Activated naive CD8-positive, alpha-beta T cell treated with anti-CD3 and anti-CD28 coated beads, Interleukin-2, amount 50 U/mL, for 16 hours (primary cell): ENCODE data around the gene C3orf49.

Source experiments
- DNase-seq: peaks from one replicate; pipeline ENCODE4 v3.0.0-alpha.2; 2020; ENCODE audit warnings: low read depth, low spot score

The C3orf49 gene

DNA sequence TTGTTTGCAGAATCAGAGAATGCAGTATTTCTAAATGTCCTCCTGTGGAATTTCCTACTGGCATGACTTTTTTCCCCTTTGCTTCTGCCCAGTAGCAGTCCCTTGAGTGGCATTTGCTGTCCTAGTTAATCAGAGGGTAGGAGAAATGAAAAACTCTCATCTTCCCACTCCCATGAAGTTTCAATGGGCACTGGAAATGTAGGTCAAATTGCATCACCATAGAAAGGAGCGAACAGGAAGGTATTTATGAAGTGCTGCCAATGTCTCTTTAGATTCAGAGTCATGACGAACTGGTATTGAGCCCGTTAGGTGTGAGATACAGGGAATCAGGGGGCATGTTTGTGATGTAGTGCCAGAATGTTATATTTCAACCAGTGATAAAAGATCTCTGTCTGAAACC lies 67.8 kb downstream of the C3orf49 start:
- no peak for DNase-seq

GRCh38 chr3:63891518-63891917 lies 72.4 kb downstream of the C3orf49 start:
- DNase-seq = no peak

DNA sequence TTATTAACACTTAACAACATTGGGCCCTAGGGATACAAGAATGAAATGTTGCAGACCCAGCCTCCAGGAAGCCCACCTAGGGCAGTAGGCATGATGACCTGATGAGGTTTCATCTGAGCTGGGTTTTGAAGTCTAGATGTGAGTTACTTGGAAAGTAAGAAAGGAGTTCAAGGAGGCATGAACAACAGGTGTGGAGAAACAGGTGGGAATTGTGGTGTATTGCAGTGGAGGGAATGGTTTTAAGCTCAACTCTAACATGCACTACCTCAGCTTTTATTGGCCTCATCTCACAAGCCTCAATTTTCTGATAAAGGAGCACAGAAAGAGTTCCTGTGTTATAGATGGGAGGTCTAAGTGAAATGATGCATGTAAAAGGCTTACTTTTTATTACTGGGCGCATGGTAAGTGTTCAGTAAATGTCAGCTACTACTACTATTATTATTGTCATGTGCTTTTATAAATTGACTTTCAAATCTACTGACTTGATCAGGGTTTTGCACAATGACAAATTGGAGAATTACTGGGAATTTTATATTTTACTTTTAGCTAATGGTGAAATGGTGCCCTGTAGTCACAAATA lies 73.8 kb downstream of the C3orf49 start:
- no peak for DNase-seq

GRCh38 chr3:63895422-63896189 lies 76.5 kb downstream of the C3orf49 start:
- no peak for DNase-seq

- DNase-seq = no peak
Measured at GRCh38 chr3:63896332-63897030, 77.4 kb downstream of the C3orf49 start.
